GM19452 (cell line): ENCODE data around the gene HOXD9.

Experiments
- ATAC-seq: cut with Tn5 transposase; IDR thresholded peaks from one replicate; pipeline ENCODE4 v1.9.1; 2021; ENCODE audit not compliant: unreplicated experiment

The HOXD9 gene

GRCh38 chr2:176122683-176123410 lies at the start of gene HOXD9:
HOXD9 (plus strand) TSS chr2:176122719; CDS start chr2:176122769, 50 bp downstream.
- no peak for ATAC-seq

- no peak for ATAC-seq
Measured at GRCh38 chr2:176072951-176073904, 49.3 kb upstream of the HOXD9 start.

- no peak for ATAC-seq
Measured at GRCh38 chr2:176074919-176075425, 47.5 kb upstream of the HOXD9 start.

GRCh38 chr2:176075481-176075880 lies 47.0 kb upstream of the HOXD9 start:
- no peak for ATAC-seq

- ATAC-seq, result no peak
Measured at GRCh38 chr2:176076063-176076462, 46.5 kb upstream of the HOXD9 start.

- no peak for ATAC-seq
Measured at GRCh38 chr2:176076796-176077195, 45.7 kb upstream of the HOXD9 start.

- ATAC-seq, result no peak
Measured at GRCh38 chr2:176078541-176079284, 43.8 kb upstream of the HOXD9 start.

GRCh38 chr2:176079285-176079830 lies 43.2 kb upstream of the HOXD9 start:
- ATAC-seq, result no peak

- ATAC-seq, result no peak
Measured at GRCh38 chr2:176079831-176080539, 42.5 kb upstream of the HOXD9 start.

- ATAC-seq, result no peak
Measured at GRCh38 chr2:176080540-176081375, 41.8 kb upstream of the HOXD9 start.

- no peak for ATAC-seq
Measured at GRCh38 chr2:176081376-176081836, 41.1 kb upstream of the HOXD9 start.

GRCh38 chr2:176081837-176082524 lies 40.5 kb upstream of the HOXD9 start:
- ATAC-seq, result no peak

GRCh38 chr2:176082525-176082823 lies 40.0 kb upstream of the HOXD9 start:
- ATAC-seq, result no peak

- ATAC-seq, result no peak
Measured at GRCh38 chr2:176082824-176083751, 39.4 kb upstream of the HOXD9 start.

- no peak for ATAC-seq
Measured at GRCh38 chr2:176083796-176084261, 38.7 kb upstream of the HOXD9 start, which contains the start of gene EVX2. EVX2 (minus strand) TSS chr2:176083962; CDS start chr2:176083776, 186 bp downstream.

GRCh38 chr2:176084611-176085119 lies 37.9 kb upstream of the HOXD9 start:
- no peak for ATAC-seq

- no peak for ATAC-seq
Measured at GRCh38 chr2:176085120-176085788, 37.3 kb upstream of the HOXD9 start.
